ENCODE data around the gene PSENEN. TPM values are rescaled to one million over a fixed set of nuclear protein-coding genes. Genes with fewer than 3 reads are reported as not detected.

The PSENEN gene
- polyA plus RNA-seq, 1 donor (not counting 4 experiments of a cell fraction or from before 2014, with no cell fraction given), result 36.2 TPM

GRCh38 chr19:35703343-35703742 is 42.1 kb upstream of the PSENEN start:
- H3K9me3 ChIP-seq (ENCODE audit: control insufficient read depth, low read depth, low read length), result no peaks in the 10 kb centered on the region
- H2AFZ ChIP-seq (ENCODE audit: control insufficient read depth, low read length), result no peak overlapping the region
- FAIRE-seq (no peak), DNase-seq (ENCODE audit: low read depth, low spot score) (no peak)
- H4K20me1 ChIP-seq (ENCODE audit: control insufficient read depth, extremely low read depth, insufficient read depth, low read length), result no peaks in the 10 kb centered on the region
- H3K36me3 ChIP-seq (ENCODE audit: control insufficient read depth in 2 of 2, extremely low read depth in 1 of 2, insufficient read depth in 2 of 2, low read length in 2 of 2), result no peaks in the 10 kb centered on the region
- H3K27ac ChIP-seq (ENCODE audit: control insufficient read depth, insufficient read depth, low read length), result no peak overlapping the region
- no peak overlapping the region for H3K4me3 ChIP-seq (ENCODE audit: control insufficient read depth in 2 of 3, extremely low read depth in 1 of 3, insufficient read depth in 2 of 3, low read depth in 1 of 3, low read length in 3 of 3)
- H3K79me2 ChIP-seq (ENCODE audit: control insufficient read depth, insufficient read depth, low read length), result no peaks in the 10 kb centered on the region
- H3K27me3 ChIP-seq (ENCODE audit: control insufficient read depth, extremely low read depth, insufficient read depth, low read length), result no peaks in the 10 kb centered on the region
- no peaks in the 10 kb centered on the region for H3K9me1 ChIP-seq (ENCODE audit: control insufficient read depth, extremely low read depth, insufficient read depth, low read length)
- dilution Hi-C loops (cut with MboI; ENCODE audit: extremely low pct_ligation_motif_present, low sequenced_read_pairs), result no loop called here
- no peak overlapping the region for H3K9ac ChIP-seq (ENCODE audit: control insufficient read depth, extremely low read depth, insufficient read depth, low read length)
- no peaks in the 10 kb centered on the region for H3K4me1 ChIP-seq (ENCODE audit: control insufficient read depth, extremely low read depth, insufficient read depth, low read length)
- TF ChIP-seq CTCF (optimal IDR thresholded peaks at IDR 0.05 in 1 of 3, IDR thresholded peaks at IDR 0.05 in 1 of 3, conservative IDR thresholded peaks at IDR 0.05 in 1 of 3; ENCODE audit: extremely low read depth in 1 of 3, insufficient read depth in 2 of 3, low read length in 3 of 3), result no peak
- TF ChIP-seq EZH2 (IDR thresholded peaks at IDR 0.05; ENCODE audit: low read length), result no peak
- H3K4me2 ChIP-seq (ENCODE audit: control insufficient read depth, extremely low read depth, insufficient read depth, low read depth, low read length), result no peak overlapping the region

GRCh38 chr19:35704218-35704617 is 41.2 kb upstream of the PSENEN start, which contains the start of gene ZBTB32:
TSS of gene ZBTB32 (plus strand) at chr19:35704558. CDS start at chr19:35714627, 10,069 bp downstream.
- H4K20me1 ChIP-seq (ENCODE audit: control insufficient read depth, extremely low read depth, insufficient read depth, low read length), result no peaks in the 10 kb centered on the region
- H3K9ac ChIP-seq (ENCODE audit: control insufficient read depth, extremely low read depth, insufficient read depth, low read length), result no peak within 1 kb of the TSS
- dilution Hi-C loops (cut with MboI; ENCODE audit: extremely low pct_ligation_motif_present, low sequenced_read_pairs), result no loop called here
- FAIRE-seq (no peak), DNase-seq (ENCODE audit: low read depth, low spot score) (no peak)
- no peaks in the 10 kb centered on the region for H3K9me3 ChIP-seq (ENCODE audit: control insufficient read depth, low read depth, low read length)
- no peak within 1 kb of the TSS for H3K4me2 ChIP-seq (ENCODE audit: control insufficient read depth, extremely low read depth, insufficient read depth, low read depth, low read length)
- H3K4me3 ChIP-seq (ENCODE audit: control insufficient read depth in 2 of 3, extremely low read depth in 1 of 3, insufficient read depth in 2 of 3, low read depth in 1 of 3, low read length in 3 of 3), result no peak within 1 kb of the TSS
- H3K9me1 ChIP-seq (ENCODE audit: control insufficient read depth, extremely low read depth, insufficient read depth, low read length), result no peaks in the 10 kb centered on the region
- no peaks in the 10 kb centered on the region for H3K36me3 ChIP-seq (ENCODE audit: control insufficient read depth in 2 of 2, extremely low read depth in 1 of 2, insufficient read depth in 2 of 2, low read length in 2 of 2)
- no peaks in the 10 kb centered on the region for H3K27me3 ChIP-seq (ENCODE audit: control insufficient read depth, extremely low read depth, insufficient read depth, low read length)
- H2AFZ ChIP-seq (ENCODE audit: control insufficient read depth, low read length), result no peak within 1 kb of the TSS
- H3K4me1 ChIP-seq (ENCODE audit: control insufficient read depth, extremely low read depth, insufficient read depth, low read length), result no peaks in the 10 kb centered on the region
- TF ChIP-seq CTCF (optimal IDR thresholded peaks at IDR 0.05 in 1 of 3, IDR thresholded peaks at IDR 0.05 in 1 of 3, conservative IDR thresholded peaks at IDR 0.05 in 1 of 3; ENCODE audit: extremely low read depth in 1 of 3, insufficient read depth in 2 of 3, low read length in 3 of 3), result no peak
- no peaks in the 10 kb centered on the region for H3K79me2 ChIP-seq (ENCODE audit: control insufficient read depth, insufficient read depth, low read length)
- H3K27ac ChIP-seq (ENCODE audit: control insufficient read depth, insufficient read depth, low read length), result no peak within 1 kb of the TSS

All from keratinocyte (primary cell).